Hippocampal formation (tissue), 2 donors: ENCODE results near the gene FLT3LG.
"Not testable (repeated sequence)": the region's sequence is repeated elsewhere in the genome, so short reads cannot be mapped to it uniquely, and the experiment has no call there.

ENCODE experiments used
- DNase-seq, 2 donors: peaks; one replicate each; lab custom pipeline; 2025; lab: John Stamatoyannopoulos, UW

Gene FLT3LG

DNA sequence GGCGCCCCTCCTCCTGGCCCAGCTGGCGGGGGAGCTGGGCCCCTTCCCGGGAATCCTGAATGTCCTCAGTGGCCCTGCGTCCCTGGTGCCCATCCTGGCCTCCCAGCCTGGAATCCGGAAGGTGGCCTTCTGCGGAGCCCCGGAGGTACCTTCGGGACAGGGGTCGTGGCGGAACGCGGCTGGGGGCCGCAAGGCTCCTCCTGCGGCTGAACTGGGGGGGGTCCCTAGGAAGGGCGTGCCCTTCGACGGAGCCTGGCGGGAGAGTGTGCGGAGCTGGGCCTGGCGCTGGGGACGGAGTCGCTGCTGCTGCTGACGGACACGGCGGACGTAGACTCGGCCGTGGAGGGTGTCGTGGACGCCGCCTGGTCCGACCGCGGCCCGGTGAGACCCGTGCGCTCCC, 12.4 kb upstream of the FLT3LG start:
- DNase-seq: no peak

DNA sequence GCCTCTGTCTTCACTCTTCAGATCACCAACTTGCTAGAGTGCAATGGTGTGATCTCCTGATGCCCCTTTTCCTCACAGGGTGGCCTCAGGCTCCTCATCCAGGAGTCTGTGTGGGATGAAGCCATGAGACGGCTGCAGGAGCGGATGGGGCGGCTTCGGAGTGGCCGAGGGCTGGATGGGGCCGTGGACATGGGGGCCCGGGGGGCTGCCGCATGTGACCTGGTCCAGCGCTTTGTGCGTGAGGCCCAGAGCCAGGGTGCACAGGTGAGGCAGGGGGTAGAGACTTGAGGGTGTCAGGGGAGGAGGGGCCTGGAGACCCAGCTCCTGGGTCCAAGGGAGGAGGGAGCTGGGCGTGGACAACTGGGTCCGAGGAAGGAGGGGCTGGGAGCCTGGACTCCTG, 11.5 kb upstream of the FLT3LG start:
- DNase-seq: no peak

DNA sequence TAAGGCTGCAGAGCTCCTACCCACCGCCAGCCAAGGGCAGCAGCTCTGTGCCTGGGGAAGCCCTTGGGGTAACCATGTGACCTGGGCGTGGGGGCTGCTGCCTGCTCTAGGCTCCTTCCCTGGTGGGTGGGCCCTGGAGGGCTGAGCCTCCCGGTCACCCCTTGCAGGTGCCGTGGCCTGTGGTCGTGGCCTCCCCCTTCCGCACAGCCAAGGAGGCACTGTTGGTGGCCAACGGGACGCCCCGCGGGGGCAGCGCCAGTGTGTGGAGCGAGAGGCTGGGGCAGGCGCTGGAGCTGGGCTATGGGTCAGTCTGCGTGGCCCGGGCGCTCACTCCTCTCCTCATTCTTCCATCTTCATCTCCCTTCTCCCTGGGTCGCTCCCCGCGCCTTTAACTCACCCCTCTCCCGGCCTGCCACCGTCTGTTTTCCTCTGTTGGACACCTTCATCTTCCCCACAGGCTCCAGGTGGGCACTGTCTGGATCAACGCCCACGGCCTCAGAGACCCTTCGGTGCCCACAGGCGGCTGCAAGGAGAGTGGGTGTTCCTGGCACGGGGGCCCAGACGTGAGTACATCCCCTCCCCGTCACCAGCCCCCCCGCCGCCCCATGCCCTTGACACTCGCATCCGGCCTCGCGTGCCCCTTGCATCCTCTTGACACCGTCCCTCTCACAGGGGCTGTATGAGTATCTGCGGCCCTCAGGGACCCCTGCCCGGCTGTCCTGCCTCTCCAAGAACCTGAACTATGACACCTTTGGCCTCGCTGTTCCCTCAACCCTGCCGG, 9.9 kb upstream of the FLT3LG start:
- no peak for DNase-seq

DNA sequence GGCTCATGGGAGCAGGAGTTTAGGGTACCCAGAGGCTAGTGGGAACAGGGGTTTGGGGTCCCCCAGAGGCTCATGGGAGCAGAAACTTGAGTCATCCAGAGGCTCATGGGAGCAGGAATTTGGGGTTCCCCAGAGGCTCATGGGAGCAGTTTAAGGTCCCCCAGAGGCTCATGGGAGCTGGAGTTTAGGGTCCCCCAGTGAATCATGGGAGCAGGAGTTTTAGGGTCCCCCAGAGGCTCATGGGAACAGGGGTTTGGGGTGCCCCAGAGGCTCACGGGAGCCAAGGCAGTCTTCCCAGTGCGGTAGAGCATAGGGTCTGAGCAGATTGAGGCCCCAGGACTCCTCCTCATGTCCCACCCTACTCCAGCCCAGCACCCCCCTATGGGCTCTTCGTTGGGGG, 8.6 kb upstream of the FLT3LG start:
- DNase-seq: no peak

- no peak for DNase-seq
Observed at GRCh38 chr19:49468199-49468598, 5.8 kb upstream of the FLT3LG start.

DNA sequence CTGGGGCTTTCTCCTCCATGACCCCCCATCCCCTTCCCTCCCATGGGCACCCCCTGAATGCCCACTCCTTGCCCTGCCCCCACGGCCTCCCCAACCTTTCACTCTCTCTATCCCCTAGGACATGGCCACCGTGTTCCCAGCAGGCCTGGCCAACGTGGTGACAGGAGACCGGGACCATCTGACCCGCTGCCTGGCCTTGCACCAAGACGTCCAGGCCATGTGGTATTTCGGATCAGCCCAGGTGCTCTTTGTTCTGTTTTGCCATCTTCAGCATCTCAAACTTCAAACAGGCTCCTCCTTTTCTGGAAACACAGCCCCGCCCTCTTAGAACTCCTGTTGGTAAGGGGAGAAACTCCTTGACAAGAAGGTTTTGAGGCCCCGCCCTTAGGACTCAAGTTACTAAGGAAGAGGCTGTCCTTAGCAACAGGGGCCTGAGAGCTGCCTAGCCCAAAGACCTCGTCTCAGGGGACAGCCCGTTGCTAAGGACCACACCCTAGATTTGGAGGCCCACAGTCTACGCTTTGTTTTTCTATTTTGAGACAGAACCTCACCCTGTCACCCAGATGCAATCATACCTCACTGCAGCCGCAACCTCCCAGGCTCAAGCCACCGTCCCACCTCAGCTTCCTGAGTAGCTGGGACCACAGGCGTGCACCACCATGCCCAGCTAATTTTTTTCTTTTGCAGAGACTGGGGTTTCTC, 5.1 kb upstream of the FLT3LG start:
- no peak for DNase-seq

DNA sequence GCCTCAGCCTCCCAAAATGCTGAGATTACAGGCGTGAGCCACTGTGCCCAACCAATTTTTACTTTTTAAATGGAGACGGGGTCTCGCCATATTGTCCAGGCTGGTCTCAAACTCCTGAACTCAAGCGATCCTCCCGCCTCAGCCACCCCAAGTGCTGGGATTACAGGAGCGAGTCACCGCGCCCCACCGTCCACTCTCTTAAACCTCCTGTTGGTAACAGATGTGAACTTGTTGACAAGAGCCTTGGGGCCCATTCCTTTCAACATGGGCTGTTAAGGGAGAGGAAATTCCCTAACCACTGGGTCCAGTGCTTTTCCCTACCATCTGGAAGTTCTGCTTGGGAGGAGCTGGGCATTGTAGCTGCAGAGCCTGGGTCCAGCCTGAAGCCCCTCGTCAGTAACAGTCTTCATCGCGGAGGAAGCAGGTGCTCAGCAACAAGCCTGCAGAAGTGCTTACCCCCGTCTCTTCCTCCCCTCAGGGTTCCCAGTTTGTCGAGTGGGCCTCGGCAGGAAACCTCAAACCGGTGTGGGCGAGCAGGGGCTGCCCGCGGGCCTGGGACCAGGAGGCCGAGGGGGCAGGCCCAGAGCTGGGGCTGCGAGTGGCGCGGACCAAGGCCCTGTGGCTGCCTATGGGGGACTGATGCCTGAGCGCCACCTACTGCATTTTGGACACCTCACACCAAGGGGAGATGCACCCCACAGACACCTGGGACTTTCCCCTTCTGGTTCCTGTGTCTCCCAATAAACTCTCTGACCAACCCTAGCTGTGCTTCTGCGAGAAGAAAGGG, 4.0 kb upstream of the FLT3LG start:
- no peak for DNase-seq

GRCh38 chr19:49470615-49470978, 3.4 kb upstream of the FLT3LG start:
- no peak for DNase-seq

DNA sequence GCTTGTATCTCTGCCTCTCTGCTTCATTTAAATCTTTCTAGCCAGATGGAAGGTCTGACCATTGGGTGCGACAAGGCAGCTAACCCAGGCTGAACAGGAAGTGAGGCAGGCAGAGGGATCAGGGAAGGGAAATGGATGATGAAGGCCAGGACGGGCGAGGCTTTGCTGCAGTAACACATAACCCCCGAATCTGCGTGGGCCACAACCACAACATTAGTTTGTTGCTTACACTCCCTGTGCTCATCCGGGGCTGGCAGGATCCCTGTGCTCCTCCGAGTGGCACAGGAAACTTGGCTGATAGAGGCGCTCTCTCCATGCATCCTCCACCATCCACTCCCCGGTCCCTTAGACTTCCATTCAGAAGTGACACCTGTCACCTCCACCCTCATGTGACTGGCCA, 1.1 kb upstream of the FLT3LG start:
- no peak for DNase-seq

- DNase-seq: not testable (repeated sequence)
Observed at GRCh38 chr19:49473501-49473867, 531 bp upstream of the FLT3LG start.

DNA sequence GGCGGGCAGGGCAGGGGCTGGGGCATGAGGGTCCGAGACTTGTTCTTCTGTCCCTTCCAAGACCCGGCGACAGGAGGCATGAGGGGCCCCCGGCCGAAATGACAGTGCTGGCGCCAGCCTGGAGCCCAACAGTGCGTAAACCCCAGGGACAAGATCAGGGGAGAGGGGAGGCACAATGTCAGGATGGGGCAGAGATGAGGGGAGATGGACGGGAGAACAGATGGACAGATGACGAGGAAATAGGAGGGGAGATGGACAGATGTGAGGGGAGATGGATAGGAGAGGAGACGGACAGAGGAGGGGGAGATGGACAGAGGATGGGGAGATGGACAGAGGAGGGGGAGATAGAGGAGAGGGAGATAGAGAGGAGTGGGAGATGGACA, 518 bp downstream of the FLT3LG start:
- no peak for DNase-seq

DNA sequence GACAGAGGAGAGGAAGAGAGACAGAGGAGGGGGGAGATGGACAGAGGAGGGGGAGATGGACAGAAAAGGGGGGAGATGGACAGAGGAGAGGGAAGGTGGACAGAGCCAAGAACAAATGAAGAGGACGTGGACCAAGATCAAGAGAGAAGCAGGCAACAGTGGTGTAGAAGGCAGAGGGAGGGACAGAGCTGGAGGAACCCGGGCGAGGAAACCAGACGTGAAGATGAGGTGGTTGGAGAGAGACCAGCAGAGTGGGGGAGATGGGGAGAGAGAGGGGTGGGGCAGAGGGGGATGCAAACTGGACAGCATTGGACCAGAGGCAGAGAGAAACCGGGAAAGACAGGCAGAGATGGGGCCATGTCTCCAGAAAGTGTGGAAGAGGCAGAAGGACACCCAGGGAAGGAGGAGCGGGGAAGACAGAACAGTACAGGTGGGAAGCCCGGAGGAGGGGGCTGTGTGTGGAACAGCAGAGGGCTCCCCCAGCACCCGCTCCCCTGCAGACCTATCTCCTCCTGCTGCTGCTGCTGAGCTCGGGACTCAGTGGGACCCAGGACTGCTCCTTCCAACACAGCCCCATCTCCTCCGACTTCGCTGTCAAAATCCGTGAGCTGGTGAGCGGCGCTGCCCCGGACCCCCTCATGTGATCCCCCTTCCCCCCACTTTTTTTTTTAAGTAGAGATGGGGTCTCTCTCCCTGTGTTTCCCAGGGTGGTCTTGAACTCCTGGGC, 1.3 kb downstream of the FLT3LG start:
- DNase-seq: no peak

DNA sequence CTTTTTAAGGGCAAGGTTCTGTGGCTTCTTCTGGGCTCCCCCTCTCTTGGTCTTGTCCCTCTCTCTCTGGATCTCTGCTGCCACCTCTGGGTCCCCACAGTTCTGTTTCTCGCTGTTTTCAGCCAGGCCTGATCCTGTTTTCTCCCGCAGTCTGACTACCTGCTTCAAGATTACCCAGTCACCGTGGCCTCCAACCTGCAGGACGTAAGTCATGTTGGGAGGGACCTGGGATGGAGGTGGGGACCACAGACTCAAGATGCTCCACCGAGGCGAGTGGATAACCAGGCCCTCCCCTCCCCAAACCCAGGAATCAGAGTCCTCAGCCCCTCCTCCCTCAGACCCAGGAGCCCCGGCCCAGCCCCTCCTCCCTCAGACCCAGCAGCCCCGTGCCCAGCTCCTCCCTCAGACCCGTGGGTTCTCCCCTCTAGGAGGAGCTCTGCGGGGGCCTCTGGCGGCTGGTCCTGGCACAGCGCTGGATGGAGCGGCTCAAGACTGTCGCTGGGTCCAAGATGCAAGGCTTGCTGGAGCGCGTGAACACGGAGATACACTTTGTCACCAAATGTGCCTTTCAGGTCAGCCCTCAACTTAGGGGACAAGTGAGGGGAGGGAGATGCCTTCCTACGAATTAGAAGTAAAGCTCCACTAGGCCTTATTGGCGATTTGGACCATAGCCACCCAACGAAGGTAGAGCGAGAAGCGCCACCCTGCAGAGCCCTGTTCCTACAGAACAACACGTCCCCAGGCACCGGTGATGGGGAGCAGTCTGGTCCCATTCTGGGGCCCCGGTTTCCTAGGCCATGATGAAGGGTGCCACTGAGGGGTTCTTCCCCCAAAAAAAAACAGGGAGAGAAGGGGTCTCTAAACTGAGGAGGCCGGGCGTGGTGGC, 2.2 kb downstream of the FLT3LG start:
- no peak for DNase-seq

- DNase-seq: no peak
Observed at GRCh38 chr19:49479975-49480628, 6.1 kb downstream of the FLT3LG start.

- no peak for DNase-seq
Observed at GRCh38 chr19:49481020-49481683, 7.1 kb downstream of the FLT3LG start.

DNA sequence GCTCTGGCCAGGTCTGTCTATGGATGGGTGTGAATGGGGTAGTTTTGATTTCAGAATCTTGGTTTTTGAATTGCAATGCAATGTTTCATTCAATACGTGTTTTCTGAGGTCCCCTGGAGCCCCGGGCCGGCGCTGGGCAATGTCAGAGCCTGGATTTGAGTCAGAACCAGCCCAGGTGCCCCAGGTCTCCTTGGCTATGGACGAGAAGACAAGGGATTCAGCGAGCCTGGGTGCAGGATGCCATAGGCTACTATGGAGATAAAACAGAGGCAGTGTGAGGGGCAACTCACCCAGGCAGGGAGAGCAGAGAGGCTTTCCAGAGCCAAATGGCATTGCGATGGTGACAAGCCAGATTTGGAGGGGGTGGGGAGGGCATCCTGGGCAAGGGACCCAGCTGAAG, 12.2 kb downstream of the FLT3LG start:
- no peak for DNase-seq

- no peak for DNase-seq
Observed at GRCh38 chr19:49486710-49487276, 12.8 kb downstream of the FLT3LG start.

GRCh38 chr19:49487277-49488045, 13.4 kb downstream of the FLT3LG start, which contains the start of gene RPL13A:
Gene RPL13A, plus strand, starts transcription at chr19:49487608. Its CDS starts 22 bp downstream, at chr19:49487630.
- DNase-seq: peak; percentile 98 to 99
